HepG2 (cell line): ENCODE results near the gene ART4. TPM values are rescaled to one million over a fixed set of nuclear protein-coding genes. Genes with fewer than 3 reads are reported as not detected.

Source experiments
- ATAC-seq: fragments of 200-7000 bp; cut with Tn5 transposase; 3 replicates; pipeline ENCODE4 v1.9.1; 2020; ENCODE audit warnings: mild to moderate bottlenecking, moderate library complexity
- BruUV-seq: library from RNA; stranded (reverse); fragments of 400-500 nt; replicated peaks from 2 replicates; lab custom pipeline; 2021; lab: Mats Ljungman, UMichigan
- CTCF ChIA-PET: fragments of 300-600 bp; formaldehyde crosslinking; extraction: SDS; loops from one replicate; lab custom pipeline; 2021; ENCODE audit warnings: low total read pairs, inconsistent platforms, low intra/inter-chr PET ratio; lab: Yijun Ruan, JAX
- POLR2A ChIA-PET: fragments of 350-600 bp; sonication (Branson Sonifier 250); formaldehyde crosslinking; loops from one replicate; lab custom pipeline; 2020; ENCODE audit warnings: antibody characterized with exemption, inconsistent platforms; lab: Yijun Ruan, JAX
- DNase-seq: peaks from one replicate; pipeline ENCODE4 v3.0.0-alpha.2; 2015; ENCODE audit warnings: low spot score
- FAIRE-seq: peaks from 3 replicates; lab custom pipeline; 2011; peaks lifted over from hg19 to GRCh38; lab: Jason Lieb, UNC
- H2AFZ ChIP-seq: one replicate; pipeline ENCODE4 v1.6.1; 2011; ENCODE audit warnings: low read length, inconsistent platforms
- H3K27ac ChIP-seq: fragments of 300-600 bp; 3 replicates; pipeline ENCODE4 v1.8.0; 2011; ENCODE audit warnings: mixed run types, mild to moderate bottlenecking, mixed read lengths, low read length, inconsistent platforms; ENCODE audit not compliant: insufficient read depth; ENCODE audit errors: extremely low read length
- H3K27me3 ChIP-seq, 2 experiments: fragments of 200-600 bp in 1 of 2; 2 replicates in 1 of 2; 3 replicates in 1 of 2; pipeline versions ENCODE4 v1.6.0 to v1.8.0; 2011; ENCODE audit warnings: low read length in 2 of 2, mild to moderate bottlenecking in 2 of 2, moderate library complexity in 2 of 2, inconsistent platforms in 1 of 2; ENCODE audit not compliant: insufficient read depth in 2 of 2, control insufficient read depth in 1 of 2
- H3K36me3 ChIP-seq, 2 experiments: fragments of 200-600 bp in 1 of 2; replicated peaks in 1 of 2; 2 replicates in 1 of 2; 3 replicates in 1 of 2; pipeline versions ENCODE4 v1.5.1 to v1.8.0; 2011; ENCODE audit warnings: low read length in 2 of 2, inconsistent platforms in 1 of 2; ENCODE audit not compliant: insufficient read depth in 2 of 2, control insufficient read depth in 1 of 2
- H3K4me1 ChIP-seq: 2 replicates; pipeline ENCODE4 v1.5.1; 2012; ENCODE audit warnings: low read length, inconsistent platforms; ENCODE audit not compliant: insufficient read depth
- H3K4me2 ChIP-seq: 2 replicates; pipeline ENCODE4 v1.6.0; 2011; ENCODE audit warnings: low read depth, low read length, inconsistent platforms
- H3K4me3 ChIP-seq, 3 experiments: fragments of 200-600 bp in 1 of 3; sonication (generic), shearing (Covaris generic) in 1 of 3; replicated peaks in 1 of 3; 2 replicates each; pipeline ENCODE4 v1.5.1; 2011 to 2016; ENCODE audit warnings: low read length in 3 of 3, inconsistent platforms in 2 of 3, low read depth in 2 of 3, mild to moderate bottlenecking in 2 of 3, control low read depth in 1 of 3, mixed read lengths in 1 of 3; ENCODE audit not compliant: insufficient read depth in 1 of 3
- H3K79me2 ChIP-seq: one replicate; pipeline ENCODE4 v1.6.1; 2011; ENCODE audit warnings: low read length, inconsistent platforms; ENCODE audit not compliant: insufficient read depth
- H3K9ac ChIP-seq: 2 replicates; pipeline ENCODE4 v1.6.0; 2011; ENCODE audit warnings: mild to moderate bottlenecking, low read depth, low read length, inconsistent platforms; ENCODE audit not compliant: insufficient read depth
- H3K9me3 ChIP-seq: 2 replicates; pipeline ENCODE4 v1.5.1; 2012; ENCODE audit warnings: mild to moderate bottlenecking, low read length
- H4K20me1 ChIP-seq: 2 replicates; pipeline ENCODE4 v1.6.0; 2011; ENCODE audit warnings: inconsistent platforms, mild to moderate bottlenecking, low read length, moderate library complexity; ENCODE audit not compliant: insufficient read depth
- ATF7-NPFF ChIP-seq: sonication (generic); formaldehyde crosslinking; IDR thresholded peaks from 2 replicates; pipeline ENCODE4 v1.8.1; 2023; ENCODE audit warnings: mild to moderate bottlenecking, low read depth, missing genetic modification reagents, moderate library complexity
- FOXP4 ChIP-seq: sonication (generic); formaldehyde crosslinking; IDR thresholded peaks from 2 replicates; pipeline ENCODE4 v1.4.0; 2020; ENCODE audit warnings: missing genetic modification reagents
- JARID2 ChIP-seq: sonication (generic); formaldehyde crosslinking; IDR thresholded peaks from 2 replicates; pipeline ENCODE4 v1.8.1; 2023; ENCODE audit warnings: missing genetic modification reagents, inconsistent platforms; ENCODE audit not compliant: insufficient replicate concordance
- MBD4 ChIP-seq: IDR thresholded peaks from 2 replicates; pipeline ENCODE4 v1.6.1; 2012; ENCODE audit warnings: low read length, inconsistent platforms, borderline replicate concordance
- NKX3-1 ChIP-seq: sonication (generic); formaldehyde crosslinking; IDR thresholded peaks from 2 replicates; pipeline ENCODE4 v1.5.0; 2020; ENCODE audit warnings: missing genetic modification reagents
- SOX6 ChIP-seq, 2 experiments: fragments of 450-650 bp in 1 of 2; sonication (generic) in 1 of 2; formaldehyde crosslinking in 1 of 2; IDR thresholded peaks; 2 replicates each; pipeline versions ENCODE4 v1.4.0 to v1.6.1; 2017 to 2020; ENCODE audit warnings: antibody characterized with exemption in 1 of 2, mild to moderate bottlenecking in 1 of 2, missing genetic modification reagents in 1 of 2
- ZC3H13 ChIP-seq: sonication (generic); formaldehyde crosslinking; IDR thresholded peaks from 2 replicates; pipeline ENCODE4 v1.8.1; 2023; ENCODE audit warnings: mild to moderate bottlenecking, missing genetic modification reagents, moderate library complexity
- ZFP62 ChIP-seq: sonication (generic); formaldehyde crosslinking; IDR thresholded peaks from 2 replicates; pipeline ENCODE4 v1.4.0; 2020; ENCODE audit warnings: missing genetic modification reagents
- ZNF33A ChIP-seq: sonication (generic); formaldehyde crosslinking; IDR thresholded peaks from 2 replicates; pipeline ENCODE4 v1.5.1; 2020; ENCODE audit warnings: missing genetic modification reagents, mild to moderate bottlenecking, moderate library complexity, borderline replicate concordance
- ZNF460 ChIP-seq: sonication (generic); formaldehyde crosslinking; IDR thresholded peaks from 2 replicates; pipeline ENCODE4 v1.5.1; 2020; ENCODE audit warnings: missing genetic modification reagents, mild to moderate bottlenecking, borderline replicate concordance
- ZNF710 ChIP-seq: sonication (generic); formaldehyde crosslinking; IDR thresholded peaks from 2 replicates; pipeline ENCODE4 v1.5.0; 2020; ENCODE audit warnings: mild to moderate bottlenecking, missing genetic modification reagents, borderline replicate concordance
- ZNF75D ChIP-seq: sonication (generic); formaldehyde crosslinking; IDR thresholded peaks from 2 replicates; pipeline ENCODE4 v1.8.1; 2023; ENCODE audit warnings: missing genetic modification reagents, mild to moderate bottlenecking, borderline replicate concordance
- ZNF777 ChIP-seq: sonication (generic); formaldehyde crosslinking; IDR thresholded peaks from 2 replicates; pipeline ENCODE4 v1.4.0; 2020; ENCODE audit warnings: missing genetic modification reagents
- WGBS: methylation state at CpG from one replicate; pipeline ENCODE4 v1.1.6; 2017; ENCODE audit warnings: low lambda C conversion rate; 5-methylcytosine and 5-hydroxymethylcytosine counted together
- in situ Hi-C: cut with HindIII; loops from 2 replicates; pipeline ENCODE4 v1.10.0; 2017; ENCODE audit warnings: low pct_unique_long_range_greater_than_20kb; ENCODE audit not compliant: extremely low pct_ligation_motif_present
- intact Hi-C: fragments of 100-400 bp; cut with micrococcal nuclease; formaldehyde crosslinking; loops from one replicate; pipeline ENCODE4 v1.10.0; 2022; ENCODE audit not compliant: unreplicated experiment
- polyA plus RNA-seq, 8 experiments: library from polyadenylated mRNA; depleted of rRNA in 3 of 8; stranded (reverse) in 7 of 8; unstranded in 1 of 8; fragments of >200 nt; fragmentation: Illumina TruSeq in 4 of 8; extraction: Trizol in 4 of 8; gene quantifications; 2 replicates each; pipeline versions ENCODE4 v1.2.1 to v1.2.3, GENCODE V29; 2011 to 2016; ENCODE audit warnings: low read depth in 4 of 8, missing spikeins in 1 of 8, mixed read lengths in 1 of 8; ENCODE audit not compliant: insufficient read depth in 1 of 8
- total RNA-seq, 5 experiments: library from RNA; depleted of rRNA; stranded (reverse); fragments of >200 nt; fragmentation: Illumina TruSeq; extraction: Trizol; gene quantifications; 2 replicates each; pipeline ENCODE4 v1.2.3, GENCODE V29; 2016; ENCODE audit warnings: low read depth in 1 of 5
- TF ChIP-seq, protein P1 (sequence below): sonication (generic); formaldehyde crosslinking; IDR thresholded peaks from 2 replicates; pipeline ENCODE4 v1.5.1; 2020; ENCODE audit warnings: mild to moderate bottlenecking, missing genetic modification reagents, borderline replicate concordance

The ART4 gene
- total and polyA plus RNA-seq, 2 of the 13 experiments (the other 11 are each of a cell fraction or from before 2014, with no cell fraction given), result 17.6 to 20.3 TPM

DNA sequence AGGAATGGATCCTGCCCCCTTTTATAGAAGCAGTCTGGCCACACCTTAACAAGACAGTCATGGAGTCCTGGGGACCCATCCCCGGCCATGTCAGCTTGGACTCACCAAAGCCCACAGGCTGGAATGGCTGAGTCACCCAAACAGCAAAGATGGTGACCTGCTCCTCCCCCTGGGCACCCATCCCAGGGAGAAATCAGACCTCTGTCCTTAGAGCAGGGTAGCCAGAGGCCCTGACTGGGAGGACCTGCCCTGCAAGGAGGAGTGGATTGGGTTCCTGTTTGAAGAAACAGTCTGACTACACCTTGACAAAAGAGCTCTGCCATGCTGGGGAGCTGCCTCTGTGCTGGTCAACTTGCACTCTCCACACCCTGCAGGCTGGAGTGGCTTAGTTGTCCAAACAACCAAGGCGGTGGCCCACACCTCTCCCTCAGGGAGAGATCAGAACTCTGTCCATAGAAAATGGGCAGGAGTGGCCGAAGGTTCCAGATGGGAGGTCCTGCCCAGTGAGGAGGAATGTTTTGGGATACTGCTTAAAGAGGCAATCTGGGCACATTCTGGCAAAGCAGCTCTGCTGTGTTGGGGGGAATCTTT is 25.7 kb upstream of the ART4 start:
- TF ChIP-seq MBD4 (no peak), ZC3H13 (CRISPR knock-in tag) (no peak), ZNF33A (CRISPR knock-in tag) (no peak), FOXP4 (no peak), ZNF777 (CRISPR knock-in tag) (no peak), ZNF710 (CRISPR knock-in tag) (no peak), JARID2 (no peak), ATF7-NPFF (no peak), ZNF460 (no peak), ZNF75D (CRISPR knock-in tag) (no peak), NKX3-1 (CRISPR knock-in tag) (no peak), ZFP62 (CRISPR knock-in tag) (no peak), SOX6 (IDR thresholded peaks at IDR 0.05) (no peak), SOX6 (CRISPR knock-in tag; IDR thresholded peaks at IDR 0.05) (no peak)
- TF ChIP-seq, protein P1, sequence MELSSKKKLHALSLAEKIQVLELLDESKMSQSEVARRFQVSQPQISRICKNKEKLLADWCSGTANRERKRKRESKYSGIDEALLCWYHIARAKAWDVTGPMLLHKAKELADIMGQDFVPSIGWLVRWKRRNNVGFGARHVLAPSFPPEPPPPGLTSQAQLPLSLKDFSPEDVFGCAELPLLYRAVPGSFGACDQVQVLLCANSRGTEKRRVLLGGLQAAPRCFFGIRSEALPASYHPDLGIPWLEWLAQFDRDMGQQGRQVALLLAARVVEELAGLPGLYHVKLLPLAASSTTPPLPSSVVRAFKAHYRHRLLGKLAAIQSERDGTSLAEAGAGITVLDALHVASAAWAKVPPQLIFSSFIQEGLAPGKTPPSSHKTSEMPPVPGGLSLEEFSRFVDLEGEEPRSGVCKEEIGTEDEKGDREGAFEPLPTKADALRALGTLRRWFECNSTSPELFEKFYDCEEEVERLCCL (CRISPR knock-in tag), result no peak
- FAIRE-seq (no peak), ATAC-seq (no peak), DNase-seq (no peak)
- POLR2A ChIA-PET, result no interaction called here
- 0% methylated on average over 1 of the region's 3 CpGs for WGBS
- no peaks in the 10 kb centered on the region for H3K36me3 ChIP-seq
- no TSS peak for BruUV-seq
- no peak overlapping the region for H3K27ac ChIP-seq
- intact Hi-C loops (no loop called here), in situ Hi-C loops (no loop called here)
- no peak overlapping the region for H2AFZ ChIP-seq
- no peak overlapping the region for H3K9ac ChIP-seq
- no peaks in the 10 kb centered on the region for H4K20me1 ChIP-seq
- H3K9me3 ChIP-seq, result no peaks in the 10 kb centered on the region
- H3K27me3 ChIP-seq, result no peaks in the 10 kb centered on the region
- no peak overlapping the region for H3K4me3 ChIP-seq
- H3K4me1 ChIP-seq, result no peaks in the 10 kb centered on the region
- H3K79me2 ChIP-seq, result no peaks in the 10 kb centered on the region
- CTCF ChIA-PET, result no interaction called here
- no peak overlapping the region for H3K4me2 ChIP-seq
